Mesenchymal stem cell (in vitro differentiated cells and primary cell): Measurements from ENCODE around the gene CAMTA1.
A peak's percentile ranks its signal among the peaks of the same experiment; 100 is the strongest.

ENCODE experiments used
- DNase-seq: peaks from one replicate; pipeline ENCODE4 v3.0.0-alpha.2; 2013
- H2AFZ ChIP-seq: one replicate; pipeline ENCODE4 v1.6.1; 2013; ENCODE audit warnings: low read depth, mild to moderate bottlenecking, control low read depth, inconsistent platforms, low read length, moderate library complexity
- H2AK5ac ChIP-seq: 2 replicates; pipeline ENCODE4 v1.6.1; 2013; ENCODE audit warnings: low read length, moderate library complexity, mild to moderate bottlenecking, inconsistent platforms; ENCODE audit not compliant: severe bottlenecking
- H2BK120ac ChIP-seq: one replicate; pipeline ENCODE4 v1.6.1; 2013; ENCODE audit warnings: low read depth, mild to moderate bottlenecking, inconsistent platforms, low read length, moderate library complexity
- H2BK12ac ChIP-seq, 2 experiments: one replicate each; pipeline ENCODE4 v1.6.1; 2013; ENCODE audit warnings: inconsistent platforms in 2 of 2, low read length in 2 of 2, mild to moderate bottlenecking in 2 of 2, moderate library complexity in 2 of 2, control low read depth in 1 of 2
- H2BK15ac ChIP-seq: one replicate; pipeline ENCODE4 v1.6.1; 2013; ENCODE audit warnings: mild to moderate bottlenecking, low read depth, inconsistent platforms; ENCODE audit not compliant: poor library complexity, severe bottlenecking
- H2BK5ac ChIP-seq: 2 replicates; pipeline ENCODE4 v1.6.1; 2013; ENCODE audit warnings: low read depth, mild to moderate bottlenecking, low read length, control low read depth, inconsistent platforms; ENCODE audit not compliant: poor library complexity, severe bottlenecking
- H3K14ac ChIP-seq, 2 experiments: one replicate each; pipeline ENCODE4 v1.6.1; 2013; ENCODE audit warnings: inconsistent platforms in 2 of 2, low read length in 2 of 2, control low read depth in 1 of 2, mild to moderate bottlenecking in 1 of 2, moderate library complexity in 1 of 2
- H3K18ac ChIP-seq, 2 experiments: one replicate each; pipeline ENCODE4 v1.6.1; 2013; ENCODE audit warnings: inconsistent platforms in 2 of 2, low read length in 2 of 2, control low read depth in 1 of 2, low read depth in 1 of 2, mild to moderate bottlenecking in 1 of 2
- H3K23ac ChIP-seq, 2 experiments: one replicate each; pipeline ENCODE4 v1.6.1; 2013; ENCODE audit warnings: inconsistent platforms in 2 of 2, low read length in 2 of 2, mild to moderate bottlenecking in 2 of 2, moderate library complexity in 2 of 2, control low read depth in 1 of 2
- H3K27ac ChIP-seq: 2 replicates; pipeline ENCODE4 v1.5.1; 2013; ENCODE audit warnings: mild to moderate bottlenecking, moderate library complexity, low read length, control low read depth, inconsistent platforms; ENCODE audit not compliant: poor library complexity, severe bottlenecking
- H3K27me3 ChIP-seq, 2 experiments: 2 replicates each; pipeline versions ENCODE4 v1.6.1 to v1.7.0; 2013; ENCODE audit warnings: low read length in 2 of 2, mild to moderate bottlenecking in 2 of 2, moderate library complexity in 2 of 2, control low read depth in 1 of 2, inconsistent platforms in 1 of 2; ENCODE audit not compliant: control insufficient read depth in 1 of 2, insufficient read depth in 1 of 2
- H3K36me3 ChIP-seq, 2 experiments: 2 replicates each; pipeline versions ENCODE4 v1.6.1 to v1.7.0; 2013; ENCODE audit warnings: low read length in 2 of 2, control low read depth in 1 of 2, inconsistent platforms in 1 of 2, low read depth in 1 of 2, mild to moderate bottlenecking in 1 of 2; ENCODE audit not compliant: insufficient read depth in 2 of 2, control insufficient read depth in 1 of 2
- H3K4ac ChIP-seq, 2 experiments: one replicate each; pipeline ENCODE4 v1.6.1; 2013; ENCODE audit warnings: inconsistent platforms in 2 of 2, low read length in 2 of 2, mild to moderate bottlenecking in 2 of 2, moderate library complexity in 2 of 2, control low read depth in 1 of 2, low read depth in 1 of 2
- H3K4me1 ChIP-seq: 2 replicates; pipeline ENCODE4 v1.6.1; 2013; ENCODE audit warnings: low read depth, low read length, control low read depth; ENCODE audit not compliant: control insufficient read depth, insufficient read depth
- H3K4me2 ChIP-seq: 2 replicates; pipeline ENCODE4 v1.6.1; 2013; ENCODE audit warnings: low read length, mild to moderate bottlenecking, inconsistent platforms; ENCODE audit not compliant: poor library complexity, severe bottlenecking
- H3K4me3 ChIP-seq, 2 experiments: 2 replicates each; pipeline versions ENCODE4 v1.5.1 to v1.7.0; 2013; ENCODE audit warnings: low read length in 2 of 2, mild to moderate bottlenecking in 2 of 2, control low read depth in 1 of 2, low read depth in 1 of 2; ENCODE audit not compliant: insufficient read depth in 1 of 2
- H3K79me1 ChIP-seq: replicated peaks from 2 replicates; pipeline ENCODE4 v1.6.1; 2013; ENCODE audit warnings: mild to moderate bottlenecking, control low read depth, low read length, inconsistent platforms; ENCODE audit not compliant: poor library complexity, severe bottlenecking
- H3K9ac ChIP-seq: 2 replicates; pipeline ENCODE4 v1.7.0; 2013; ENCODE audit warnings: mild to moderate bottlenecking, low read length, moderate library complexity
- H3K9me3 ChIP-seq: 2 replicates; pipeline ENCODE4 v1.7.0; 2013; ENCODE audit warnings: mild to moderate bottlenecking, low read length; ENCODE audit not compliant: control insufficient read depth
- H4K8ac ChIP-seq: one replicate; pipeline ENCODE4 v1.6.1; 2013; ENCODE audit warnings: inconsistent platforms, mild to moderate bottlenecking, low read length, moderate library complexity
- H4K91ac ChIP-seq: one replicate; pipeline ENCODE4 v1.6.1; 2013; ENCODE audit warnings: mild to moderate bottlenecking, low read length, inconsistent platforms
- WGBS: methylation state at CpG from one replicate; pipeline ENCODE4 v1.1.7; 2013; ENCODE audit warnings: mixed read lengths; 5-methylcytosine and 5-hydroxymethylcytosine counted together

CAMTA1 gene

DNA sequence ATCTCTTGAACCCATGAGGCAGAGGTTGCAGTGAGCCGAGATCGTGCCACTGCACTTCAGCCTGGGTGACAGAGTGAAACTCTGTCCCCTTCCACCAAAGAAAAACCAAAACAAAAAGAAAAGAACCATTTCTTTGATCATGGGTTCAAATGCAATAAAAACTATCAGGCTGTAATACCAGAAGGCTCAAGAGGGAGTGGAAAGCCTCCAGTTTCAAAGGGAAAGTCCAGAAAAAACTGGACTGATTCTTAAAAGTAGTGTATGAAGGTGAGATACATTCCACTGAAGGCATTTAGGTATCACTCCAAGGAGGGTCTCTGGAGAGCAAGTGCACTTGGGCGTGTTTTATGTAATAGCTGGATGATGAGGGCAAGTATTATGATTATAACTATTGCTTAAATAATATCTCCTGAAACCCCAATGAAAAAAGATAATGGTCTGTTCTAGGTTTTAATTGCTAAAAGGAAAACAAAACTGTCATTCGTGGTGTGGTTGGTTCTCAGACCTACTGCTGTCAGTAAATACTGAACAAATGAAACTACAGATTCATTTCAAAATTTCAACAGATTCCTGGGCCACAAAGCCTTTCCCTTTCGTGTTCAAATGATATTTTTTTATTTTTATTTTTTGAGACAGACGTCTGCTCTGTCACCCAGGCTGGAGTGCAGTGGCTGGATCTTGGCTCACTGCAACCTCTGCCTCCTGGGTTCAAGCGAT, 6.0 kb upstream of the CAMTA1 start:
- H4K8ac ChIP-seq = no peak overlapping the region
- no peak overlapping the region for H4K91ac ChIP-seq
- H2BK120ac ChIP-seq = no peak overlapping the region
- H3K4me2 ChIP-seq = no peak overlapping the region
- H2AK5ac ChIP-seq = no peak overlapping the region
- DNase-seq = no peak
- no peaks in the 10 kb centered on the region for H3K9me3 ChIP-seq
- H3K27me3 ChIP-seq = no peaks in the 10 kb centered on the region
- H3K27ac ChIP-seq = no peak overlapping the region
- H2BK12ac ChIP-seq = no peak overlapping the region
- no peak overlapping the region for H2BK5ac ChIP-seq
- H2AFZ ChIP-seq = no peak overlapping the region
- no peaks in the 10 kb centered on the region for H3K36me3 ChIP-seq
- no peak overlapping the region for H3K9ac ChIP-seq
- H3K4ac ChIP-seq = no peak overlapping the region
- no peak overlapping the region for H3K23ac ChIP-seq
- WGBS = 90% methylated on average over 6 of the region's 7 CpGs
- H3K79me1 ChIP-seq = no peaks in the 10 kb centered on the region
- no peaks in the 10 kb centered on the region for H3K4me1 ChIP-seq
- no peak overlapping the region for H2BK15ac ChIP-seq
- H3K4me3 ChIP-seq = no peak overlapping the region
- H3K14ac ChIP-seq = no peak overlapping the region
- no peak overlapping the region for H3K18ac ChIP-seq

DNA sequence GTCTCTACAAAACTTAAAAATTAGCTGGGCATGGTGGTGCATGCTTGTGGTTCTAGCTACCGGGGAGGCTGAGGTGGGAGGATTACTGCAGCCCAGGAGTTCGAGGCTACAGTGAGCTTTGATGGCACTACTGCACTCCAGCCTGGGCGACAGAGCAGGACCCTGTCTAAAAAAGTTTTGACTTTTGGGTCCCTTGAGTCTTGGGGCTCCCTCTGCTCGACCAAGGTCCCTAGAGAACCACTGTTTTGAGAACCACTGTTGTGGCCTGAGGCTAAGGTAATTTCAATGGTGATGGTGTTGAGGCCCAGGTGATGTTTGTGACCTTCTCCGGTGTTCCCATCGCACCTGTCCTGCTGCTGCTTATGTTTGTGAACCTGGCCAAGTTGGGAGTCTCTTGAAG, 3.1 kb upstream of the CAMTA1 start:
- no peak overlapping the region for H2BK15ac ChIP-seq
- peaks cover 7% of the 10 kb centered on the region for H3K4me1 ChIP-seq
- no peak overlapping the region for H4K91ac ChIP-seq
- 93% methylated on average over 4 of the region's 6 CpGs for WGBS
- H3K4ac ChIP-seq = no peak overlapping the region
- H3K9ac ChIP-seq = no peak overlapping the region
- no peak overlapping the region for H2BK120ac ChIP-seq
- H3K14ac ChIP-seq = no peak overlapping the region
- no peaks in the 10 kb centered on the region for H3K9me3 ChIP-seq
- H2AFZ ChIP-seq = no peak overlapping the region
- no peak overlapping the region for H3K27ac ChIP-seq
- no peak overlapping the region for H3K23ac ChIP-seq
- no peak overlapping the region for H4K8ac ChIP-seq
- no peaks in the 10 kb centered on the region for H3K36me3 ChIP-seq
- H3K4me2 ChIP-seq = no peak overlapping the region
- H3K18ac ChIP-seq = no peak overlapping the region
- no peak overlapping the region for H2BK5ac ChIP-seq
- no peak overlapping the region for H3K4me3 ChIP-seq
- H2AK5ac ChIP-seq = no peak overlapping the region
- H2BK12ac ChIP-seq = no peak overlapping the region
- peaks cover 2% of the 10 kb centered on the region for H3K79me1 ChIP-seq
- no peaks in the 10 kb centered on the region for H3K27me3 ChIP-seq
- DNase-seq = no peak

DNA sequence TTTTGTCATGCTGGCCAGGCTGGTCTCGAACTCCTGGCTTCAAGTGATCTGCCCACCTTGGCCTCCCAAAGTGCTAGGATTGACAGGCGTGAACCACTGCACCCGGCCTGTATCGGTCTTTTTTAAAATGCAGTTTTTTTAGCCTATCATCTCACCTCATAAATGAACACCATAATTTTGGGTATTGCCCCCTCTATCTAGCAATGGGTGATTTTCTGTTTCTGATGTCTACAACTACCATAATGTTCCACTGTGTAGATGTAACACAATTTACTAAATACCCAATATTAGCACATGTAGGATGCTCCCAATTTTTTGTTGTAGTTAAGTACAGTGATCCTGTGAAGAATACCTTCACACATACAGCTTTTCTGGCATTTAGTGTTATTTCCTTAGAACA, 2.0 kb upstream of the CAMTA1 start:
- 100% methylated on average over 4 of the region's 4 CpGs for WGBS
- H4K8ac ChIP-seq = no peak overlapping the region
- H2BK5ac ChIP-seq = no peak overlapping the region
- H3K14ac ChIP-seq = no peak overlapping the region
- H2AFZ ChIP-seq = no peak overlapping the region
- no peak overlapping the region for H2BK15ac ChIP-seq
- no peaks in the 10 kb centered on the region for H3K27me3 ChIP-seq
- H3K9me3 ChIP-seq = no peaks in the 10 kb centered on the region
- DNase-seq = no peak
- no peak overlapping the region for H3K27ac ChIP-seq
- no peak overlapping the region for H3K23ac ChIP-seq
- H3K79me1 ChIP-seq = peaks cover 4% of the 10 kb centered on the region
- no peak overlapping the region for H3K4me2 ChIP-seq
- no peak overlapping the region for H2BK12ac ChIP-seq
- peak overlapping the region in 1 of 2 experiments; percentile 84 for H3K4me3 ChIP-seq
- no peak overlapping the region for H2BK120ac ChIP-seq
- H3K18ac ChIP-seq = no peak overlapping the region
- no peaks in the 10 kb centered on the region for H3K36me3 ChIP-seq
- H2AK5ac ChIP-seq = no peak overlapping the region
- H3K4ac ChIP-seq = no peak overlapping the region
- H3K4me1 ChIP-seq = peaks cover 7% of the 10 kb centered on the region
- H4K91ac ChIP-seq = no peak overlapping the region
- H3K9ac ChIP-seq = peak overlapping the region; percentile 96

DNA sequence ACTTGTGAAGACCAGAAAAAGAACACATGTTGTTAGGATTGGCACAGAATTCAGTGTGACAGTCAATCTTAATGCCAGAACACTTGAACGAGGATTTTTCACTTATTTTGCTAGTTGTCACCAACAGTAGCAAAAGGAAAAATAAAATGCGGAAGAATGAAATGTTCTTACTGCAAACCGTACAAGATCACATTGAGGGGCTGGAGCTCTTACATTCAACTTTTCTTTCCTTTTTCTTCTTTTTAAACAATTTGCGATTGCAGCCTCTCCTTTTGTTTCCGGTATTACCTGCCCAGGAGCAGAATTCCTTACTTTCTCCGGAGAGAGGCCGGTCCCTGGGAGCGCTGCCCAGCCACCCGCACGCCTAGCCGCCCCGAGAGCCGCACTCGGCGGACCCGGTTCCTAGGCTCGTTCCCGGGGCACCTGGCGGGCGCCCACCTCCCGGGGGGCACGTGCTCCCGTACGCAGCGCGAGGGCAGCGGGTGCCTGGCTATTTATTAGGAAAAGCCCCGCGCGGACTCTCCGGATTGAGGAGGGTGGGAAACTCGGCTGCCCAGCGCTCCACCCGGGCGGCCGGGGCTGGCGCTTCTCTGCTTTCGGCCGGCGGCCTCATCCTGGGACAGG, 1.2 kb upstream of the CAMTA1 start:
- Histone ChIP-seq H2BK120ac (peak overlapping the region; percentile 49), H3K4me2 (peak overlapping the region; percentile 83), H4K8ac (peak overlapping the region; percentile 14), H2BK5ac (peak overlapping the region; percentile 80), H3K36me3 (no peaks in the 10 kb centered on the region), H2AFZ (peak overlapping the region; percentile 95), H3K27me3 (no peaks in the 10 kb centered on the region), H3K79me1 (peaks cover 7% of the 10 kb centered on the region), H3K9ac (peak overlapping the region; percentile 96), H2BK12ac (no peak overlapping the region), H3K4me1 (peaks cover 7% of the 10 kb centered on the region), H3K27ac (peak overlapping the region; percentile 68), H2BK15ac (peak overlapping the region; percentile 95), H3K4ac (peak overlapping the region in 1 of 2 experiments; percentile 88), H4K91ac (no peak overlapping the region), H3K18ac (peak overlapping the region; percentile 74 to 91), H3K4me3 (peak overlapping the region; percentile 84 to 89), H2AK5ac (no peak overlapping the region), H3K23ac (no peak overlapping the region), H3K14ac (no peak overlapping the region), H3K9me3 (no peaks in the 10 kb centered on the region)
- DNase-seq = no peak
- WGBS = 1% methylated on average over 39 of the region's 40 CpGs
